Measurements from ENCODE around the gene TMEM217.

Gene TMEM217

DNA sequence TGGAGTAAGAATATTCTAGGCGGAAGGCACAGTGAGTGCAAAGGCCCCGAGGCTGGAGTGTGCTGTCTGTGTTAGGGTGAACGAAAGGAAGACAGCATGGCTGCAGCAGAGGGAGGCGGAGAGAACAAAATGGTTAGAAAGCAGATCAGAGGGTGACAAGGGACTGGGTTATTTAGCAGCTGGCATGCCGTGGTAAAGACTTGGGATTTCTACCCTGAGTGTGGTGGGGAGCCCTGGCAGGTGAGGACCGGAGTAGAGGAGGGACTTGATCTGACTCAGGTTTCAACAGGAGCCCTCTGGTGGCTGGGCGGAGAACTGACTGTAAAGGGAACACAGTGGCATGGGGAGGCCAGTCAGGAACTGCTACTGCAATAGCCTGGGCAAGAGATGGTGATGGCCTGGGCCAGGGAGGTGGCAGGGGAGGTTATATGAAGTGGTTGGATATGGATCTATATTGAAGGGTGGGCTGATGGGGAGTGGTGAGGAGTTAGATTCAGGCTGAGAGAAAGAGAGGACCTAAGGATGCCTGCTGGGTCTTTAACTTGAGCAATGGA lies 50.0 kb downstream of the TMEM217 start:
- ChIA-PET POLR2A (no interaction called here), CTCF (interaction anchor here (0.6 to 17.8 kb wide), 23 partner anchors 9 to 742 kb away, joined by 3 to 845 read pairs (median 5); partner anchors contain the start of gene PIM1)
- H3K4me3 ChIP-seq (ENCODE audit: low read depth, low read length) = no peak overlapping the region
- H3K9me3 ChIP-seq (ENCODE audit: control insufficient read depth, insufficient read depth, low read depth, low read length) = no peaks in the 10 kb centered on the region
- no peak overlapping the region for H3K27ac ChIP-seq (ENCODE audit: extremely low read depth, low read depth, low read length)
- no peaks in the 10 kb centered on the region for H3K36me3 ChIP-seq (ENCODE audit: control insufficient read depth in 2 of 2, insufficient read depth in 1 of 2, low read length in 2 of 2)
- H3K4me1 ChIP-seq (ENCODE audit: control insufficient read depth, insufficient read depth, low read length) = peaks cover 2% of the 10 kb centered on the region
- TF ChIP-seq GLIS2 (tag by site-specific recombination; IDR thresholded peaks at IDR 0.05) (no peak), ZNF701 (tag by site-specific recombination; IDR thresholded peaks at IDR 0.05) (no peak), ZBTB7A (tag by site-specific recombination; IDR thresholded peaks at IDR 0.05; ENCODE audit: low read depth) (no peak), ZNF654 (tag by site-specific recombination; IDR thresholded peaks at IDR 0.05; ENCODE audit: low read depth) (peak; percentile 55), ZNF341 (tag by site-specific recombination; IDR thresholded peaks at IDR 0.05; ENCODE audit: low read depth) (peak; percentile 61), HOXA7 (CRISPR knock-in tag; IDR thresholded peaks at IDR 0.05; ENCODE audit: borderline replicate concordance) (no peak), TCF7L2 (IDR thresholded peaks at IDR 0.05; ENCODE audit: borderline replicate concordance, low read depth, low read length) (no peak), ZSCAN30 (tag by site-specific recombination; IDR thresholded peaks at IDR 0.05) (peak; percentile 60; the same call in 1 of the 2 replicates), ZNF24 (tag by site-specific recombination; IDR thresholded peaks at IDR 0.05) (0 out of 2 replicates have a peak, but pooled peaks have one; percentile 24), ZNF473 (tag by site-specific recombination; IDR thresholded peaks at IDR 0.05) (no peak), KLF16 (tag by site-specific recombination; IDR thresholded peaks at IDR 0.05) (no peak), MYNN (tag by site-specific recombination; IDR thresholded peaks at IDR 0.05; ENCODE audit: borderline replicate concordance) (no peak), ZSCAN16 (tag by site-specific recombination; IDR thresholded peaks at IDR 0.05) (0 out of 2 replicates have a peak, but pooled peaks have one; percentile 15), ZBTB20 (tag by site-specific recombination; IDR thresholded peaks at IDR 0.05) (no peak), ZFP69B (tag by site-specific recombination; IDR thresholded peaks at IDR 0.05) (no peak), ZIC2 (tag by site-specific recombination; IDR thresholded peaks at IDR 0.05) (no peak), ZEB2 (tag by site-specific recombination; IDR thresholded peaks at IDR 0.05) (no peak), ZNF623 (tag by site-specific recombination; IDR thresholded peaks at IDR 0.05) (peak; percentile 96), ZNF560 (tag by site-specific recombination; IDR thresholded peaks at IDR 0.05; ENCODE audit: borderline replicate concordance) (no peak)
- TF ChIP-seq, protein P1, sequence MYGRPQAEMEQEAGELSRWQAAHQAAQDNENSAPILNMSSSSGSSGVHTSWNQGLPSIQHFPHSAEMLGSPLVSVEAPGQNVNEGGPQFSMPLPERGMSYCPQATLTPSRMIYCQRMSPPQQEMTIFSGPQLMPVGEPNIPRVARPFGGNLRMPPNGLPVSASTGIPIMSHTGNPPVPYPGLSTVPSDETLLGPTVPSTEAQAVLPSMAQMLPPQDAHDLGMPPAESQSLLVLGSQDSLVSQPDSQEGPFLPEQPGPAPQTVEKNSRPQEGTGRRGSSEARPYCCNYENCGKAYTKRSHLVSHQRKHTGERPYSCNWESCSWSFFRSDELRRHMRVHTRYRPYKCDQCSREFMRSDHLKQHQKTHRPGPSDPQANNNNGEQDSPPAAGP (tag by site-specific recombination; IDR thresholded peaks at IDR 0.05) = 0 out of 2 replicates have a peak, but pooled peaks have one; percentile 17
- TF ChIP-seq, protein P2, sequence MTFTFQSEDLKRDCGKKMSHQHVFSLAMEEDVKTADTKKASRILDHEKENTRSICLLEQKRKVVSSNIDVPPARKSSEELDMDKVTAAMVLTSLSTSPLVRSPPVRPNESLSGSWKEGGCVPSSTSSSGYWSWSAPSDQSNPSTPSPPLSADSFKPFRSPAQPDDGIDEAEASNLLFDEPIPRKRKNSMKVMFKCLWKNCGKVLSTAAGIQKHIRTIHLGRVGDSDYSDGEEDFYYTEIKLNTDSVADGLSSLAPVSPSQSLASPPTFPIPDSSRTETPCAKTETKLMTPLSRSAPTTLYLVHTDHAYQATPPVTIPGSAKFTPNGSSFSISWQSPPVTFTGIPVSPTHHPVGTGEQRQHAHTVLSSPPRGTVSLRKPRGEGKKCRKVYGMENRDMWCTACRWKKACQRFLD (tag by site-specific recombination; IDR thresholded peaks at IDR 0.05) = no peak
- TF ChIP-seq, protein P3, sequence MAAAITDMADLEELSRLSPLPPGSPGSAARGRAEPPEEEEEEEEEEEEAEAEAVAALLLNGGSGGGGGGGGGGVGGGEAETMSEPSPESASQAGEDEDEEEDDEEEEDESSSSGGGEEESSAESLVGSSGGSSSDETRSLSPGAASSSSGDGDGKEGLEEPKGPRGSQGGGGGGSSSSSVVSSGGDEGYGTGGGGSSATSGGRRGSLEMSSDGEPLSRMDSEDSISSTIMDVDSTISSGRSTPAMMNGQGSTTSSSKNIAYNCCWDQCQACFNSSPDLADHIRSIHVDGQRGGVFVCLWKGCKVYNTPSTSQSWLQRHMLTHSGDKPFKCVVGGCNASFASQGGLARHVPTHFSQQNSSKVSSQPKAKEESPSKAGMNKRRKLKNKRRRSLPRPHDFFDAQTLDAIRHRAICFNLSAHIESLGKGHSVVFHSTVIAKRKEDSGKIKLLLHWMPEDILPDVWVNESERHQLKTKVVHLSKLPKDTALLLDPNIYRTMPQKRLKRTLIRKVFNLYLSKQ (tag by site-specific recombination; IDR thresholded peaks at IDR 0.05; ENCODE audit: borderline replicate concordance) = no peak
- TF ChIP-seq, protein P4, sequence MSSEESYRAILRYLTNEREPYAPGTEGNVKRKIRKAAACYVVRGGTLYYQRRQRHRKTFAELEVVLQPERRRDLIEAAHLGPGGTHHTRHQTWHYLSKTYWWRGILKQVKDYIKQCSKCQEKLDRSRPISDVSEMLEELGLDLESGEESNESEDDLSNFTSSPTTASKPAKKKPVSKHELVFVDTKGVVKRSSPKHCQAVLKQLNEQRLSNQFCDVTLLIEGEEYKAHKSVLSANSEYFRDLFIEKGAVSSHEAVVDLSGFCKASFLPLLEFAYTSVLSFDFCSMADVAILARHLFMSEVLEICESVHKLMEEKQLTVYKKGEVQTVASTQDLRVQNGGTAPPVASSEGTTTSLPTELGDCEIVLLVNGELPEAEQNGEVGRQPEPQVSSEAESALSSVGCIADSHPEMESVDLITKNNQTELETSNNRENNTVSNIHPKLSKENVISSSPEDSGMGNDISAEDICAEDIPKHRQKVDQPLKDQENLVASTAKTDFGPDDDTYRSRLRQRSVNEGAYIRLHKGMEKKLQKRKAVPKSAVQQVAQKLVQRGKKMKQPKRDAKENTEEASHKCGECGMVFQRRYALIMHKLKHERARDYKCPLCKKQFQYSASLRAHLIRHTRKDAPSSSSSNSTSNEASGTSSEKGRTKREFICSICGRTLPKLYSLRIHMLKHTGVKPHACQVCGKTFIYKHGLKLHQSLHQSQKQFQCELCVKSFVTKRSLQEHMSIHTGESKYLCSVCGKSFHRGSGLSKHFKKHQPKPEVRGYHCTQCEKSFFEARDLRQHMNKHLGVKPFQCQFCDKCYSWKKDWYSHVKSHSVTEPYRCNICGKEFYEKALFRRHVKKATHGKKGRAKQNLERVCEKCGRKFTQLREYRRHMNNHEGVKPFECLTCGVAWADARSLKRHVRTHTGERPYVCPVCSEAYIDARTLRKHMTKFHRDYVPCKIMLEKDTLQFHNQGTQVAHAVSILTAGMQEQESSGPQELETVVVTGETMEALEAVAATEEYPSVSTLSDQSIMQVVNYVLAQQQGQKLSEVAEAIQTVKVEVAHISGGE (tag by site-specific recombination; conservative IDR thresholded peaks at IDR 0.05; ENCODE audit: low read depth) = no peak
- TF ChIP-seq, protein P5, sequence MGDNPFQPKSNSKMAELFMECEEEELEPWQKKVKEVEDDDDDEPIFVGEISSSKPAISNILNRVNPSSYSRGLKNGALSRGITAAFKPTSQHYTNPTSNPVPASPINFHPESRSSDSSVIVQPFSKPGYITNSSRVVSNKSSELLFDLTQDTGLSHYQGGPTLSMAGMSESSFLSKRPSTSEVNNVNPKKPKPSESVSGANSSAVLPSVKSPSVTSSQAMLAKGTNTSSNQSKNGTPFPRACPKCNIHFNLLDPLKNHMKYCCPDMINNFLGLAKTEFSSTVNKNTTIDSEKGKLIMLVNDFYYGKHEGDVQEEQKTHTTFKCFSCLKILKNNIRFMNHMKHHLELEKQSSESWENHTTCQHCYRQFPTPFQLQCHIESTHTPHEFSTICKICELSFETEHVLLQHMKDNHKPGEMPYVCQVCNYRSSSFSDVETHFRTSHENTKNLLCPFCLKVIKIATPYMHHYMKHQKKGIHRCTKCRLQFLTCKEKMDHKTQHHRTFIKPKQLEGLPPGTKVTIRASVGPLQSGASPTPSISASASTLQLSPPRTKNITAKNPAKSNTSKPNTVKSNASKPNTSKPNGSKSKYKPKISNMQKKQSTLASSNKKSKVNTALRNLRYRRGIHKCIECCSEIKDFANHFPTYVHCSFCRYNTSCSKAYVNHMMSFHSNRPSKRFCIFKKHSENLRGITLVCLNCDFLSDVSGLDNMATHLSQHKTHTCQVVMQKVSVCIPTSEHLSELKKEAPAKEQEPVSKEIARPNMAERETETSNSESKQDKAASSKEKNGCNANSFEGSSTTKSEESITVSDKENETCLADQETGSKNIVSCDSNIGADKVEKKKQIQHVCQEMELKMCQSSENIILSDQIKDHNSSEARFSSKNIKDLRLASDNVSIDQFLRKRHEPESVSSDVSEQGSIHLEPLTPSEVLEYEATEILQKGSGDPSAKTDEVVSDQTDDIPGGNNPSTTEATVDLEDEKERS (tag by site-specific recombination; IDR thresholded peaks at IDR 0.05) = no peak
- TF ChIP-seq, protein P6, sequence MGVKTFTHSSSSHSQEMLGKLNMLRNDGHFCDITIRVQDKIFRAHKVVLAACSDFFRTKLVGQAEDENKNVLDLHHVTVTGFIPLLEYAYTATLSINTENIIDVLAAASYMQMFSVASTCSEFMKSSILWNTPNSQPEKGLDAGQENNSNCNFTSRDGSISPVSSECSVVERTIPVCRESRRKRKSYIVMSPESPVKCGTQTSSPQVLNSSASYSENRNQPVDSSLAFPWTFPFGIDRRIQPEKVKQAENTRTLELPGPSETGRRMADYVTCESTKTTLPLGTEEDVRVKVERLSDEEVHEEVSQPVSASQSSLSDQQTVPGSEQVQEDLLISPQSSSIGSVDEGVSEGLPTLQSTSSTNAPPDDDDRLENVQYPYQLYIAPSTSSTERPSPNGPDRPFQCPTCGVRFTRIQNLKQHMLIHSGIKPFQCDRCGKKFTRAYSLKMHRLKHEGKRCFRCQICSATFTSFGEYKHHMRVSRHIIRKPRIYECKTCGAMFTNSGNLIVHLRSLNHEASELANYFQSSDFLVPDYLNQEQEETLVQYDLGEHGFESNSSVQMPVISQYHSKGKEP (tag by site-specific recombination; IDR thresholded peaks at IDR 0.05) = no peak
